Mesenteric fat pad (tissue), 1 donor: ENCODE results near the gene KNCN. TPM values are rescaled to one million over a fixed set of nuclear protein-coding genes. Genes with fewer than 3 reads are reported as not detected.

Experiments
- DNase-seq: peaks from one replicate; pipeline ENCODE4 v3.0.0-alpha.2; 2020; ENCODE audit warnings: low spot score
- total RNA-seq: library from RNA; stranded (reverse); fragmentation: NEBNext Ultra II Directional; extraction: Animal tissue kit (Norgen Biotek cat#: 25700); gene quantifications from one replicate; pipeline ENCODE4 v1.2.1, GENCODE V29; 2021
- donor health status: DM: yes; HTN: yes; CAD: no.

KNCN gene
- total RNA-seq, 1 donor from 2014 or later: not detected

DNA sequence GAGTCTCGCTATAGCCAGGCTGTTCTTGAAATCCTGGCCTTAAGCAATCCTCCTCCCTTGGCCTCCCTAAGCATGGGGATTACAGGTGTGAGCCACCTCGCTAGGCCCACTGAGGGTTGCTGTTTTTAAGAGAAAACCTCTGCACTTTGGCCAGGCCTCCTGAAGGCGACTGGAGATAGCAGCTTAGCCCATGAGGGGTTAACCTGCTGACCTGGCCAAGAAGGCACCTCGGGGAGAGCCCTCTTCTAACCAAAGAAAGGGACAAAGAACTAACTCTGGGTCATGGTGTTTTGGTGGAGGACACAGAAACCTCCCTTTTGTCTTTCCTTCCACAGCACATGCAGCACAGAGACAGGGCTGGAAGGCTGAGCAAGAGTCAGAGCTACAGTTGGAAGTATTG, 17.7 kb upstream of the KNCN start:
- DNase-seq: no peak

DNA sequence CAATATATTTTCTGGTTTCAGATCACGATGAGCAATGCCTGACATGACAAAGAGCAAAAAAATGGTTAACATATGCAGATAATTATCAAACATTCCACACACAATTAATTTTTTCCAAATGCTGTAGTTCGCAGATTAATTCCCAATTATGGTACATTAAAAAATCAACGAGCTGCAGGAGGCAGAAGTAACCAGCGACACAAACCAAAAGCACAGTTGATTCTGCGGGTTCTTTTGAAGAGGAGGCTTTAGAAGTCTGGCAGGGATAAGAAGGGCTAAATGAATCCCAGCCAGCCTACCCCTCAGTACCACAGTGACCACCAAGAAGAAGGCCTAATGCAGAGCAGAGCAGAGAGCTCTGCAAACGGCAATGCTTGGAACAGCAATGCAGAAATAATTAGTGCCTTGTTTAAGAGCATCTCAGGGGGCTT, 17.0 kb upstream of the KNCN start:
- no peak for DNase-seq

DNA sequence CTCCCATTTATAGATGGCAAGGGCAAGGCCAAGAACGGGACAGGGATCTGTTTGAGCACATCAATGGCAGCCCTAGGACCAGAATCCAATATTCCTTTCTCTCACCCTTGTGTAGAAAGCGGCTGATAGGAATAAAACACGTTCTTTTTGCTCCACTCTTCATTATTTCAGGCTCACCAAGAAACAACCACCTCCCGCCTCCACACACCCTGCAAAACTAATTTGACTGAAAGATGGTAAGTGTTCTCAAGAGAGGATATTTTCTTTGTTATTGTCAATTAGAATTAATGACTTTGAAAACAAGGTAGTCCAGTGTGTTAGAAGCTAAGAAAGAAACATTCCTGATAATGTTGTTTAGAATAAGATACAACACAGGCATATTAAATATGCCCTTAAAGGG, 11.9 kb upstream of the KNCN start:
- no peak for DNase-seq

DNA sequence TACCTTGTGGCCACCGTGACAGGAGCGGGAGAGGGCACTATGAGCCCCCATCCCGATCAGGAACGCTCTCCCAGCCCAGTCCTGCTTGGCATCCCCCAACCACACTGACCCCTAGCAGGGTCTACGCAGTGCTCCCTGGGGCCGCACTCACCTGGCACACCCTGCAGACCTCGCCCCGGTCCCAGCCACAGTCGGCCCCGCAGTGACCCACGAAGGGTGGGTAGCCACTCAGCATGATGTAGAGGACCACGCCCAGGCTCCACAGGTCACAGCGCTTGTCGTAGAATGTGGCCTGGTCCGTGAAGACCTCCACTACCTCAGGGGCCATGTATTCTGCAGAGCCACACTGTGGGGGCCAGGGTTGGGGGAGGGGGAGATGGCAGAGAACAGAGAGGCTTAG, 11.1 kb upstream of the KNCN start:
- DNase-seq: no peak

DNA sequence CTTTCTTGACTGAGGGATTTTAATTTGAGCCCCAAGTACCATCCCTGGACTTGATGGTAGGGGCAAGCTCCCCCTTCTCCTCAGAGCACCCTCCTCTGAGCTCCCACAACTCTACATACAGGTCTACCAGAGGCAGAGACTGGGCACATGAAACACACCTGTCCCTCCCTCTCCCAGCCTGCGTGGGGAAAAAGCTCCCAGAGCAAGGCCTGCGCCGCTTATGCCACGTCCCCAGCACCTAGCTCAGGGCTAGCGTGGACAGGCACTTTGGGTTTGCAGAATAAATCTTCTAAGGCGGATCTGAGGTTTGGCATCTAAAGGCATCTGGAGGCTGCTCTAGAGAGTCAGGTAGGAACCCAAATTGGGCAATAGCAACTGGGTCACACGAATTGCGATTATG, 7.5 kb upstream of the KNCN start:
- no peak for DNase-seq

DNA sequence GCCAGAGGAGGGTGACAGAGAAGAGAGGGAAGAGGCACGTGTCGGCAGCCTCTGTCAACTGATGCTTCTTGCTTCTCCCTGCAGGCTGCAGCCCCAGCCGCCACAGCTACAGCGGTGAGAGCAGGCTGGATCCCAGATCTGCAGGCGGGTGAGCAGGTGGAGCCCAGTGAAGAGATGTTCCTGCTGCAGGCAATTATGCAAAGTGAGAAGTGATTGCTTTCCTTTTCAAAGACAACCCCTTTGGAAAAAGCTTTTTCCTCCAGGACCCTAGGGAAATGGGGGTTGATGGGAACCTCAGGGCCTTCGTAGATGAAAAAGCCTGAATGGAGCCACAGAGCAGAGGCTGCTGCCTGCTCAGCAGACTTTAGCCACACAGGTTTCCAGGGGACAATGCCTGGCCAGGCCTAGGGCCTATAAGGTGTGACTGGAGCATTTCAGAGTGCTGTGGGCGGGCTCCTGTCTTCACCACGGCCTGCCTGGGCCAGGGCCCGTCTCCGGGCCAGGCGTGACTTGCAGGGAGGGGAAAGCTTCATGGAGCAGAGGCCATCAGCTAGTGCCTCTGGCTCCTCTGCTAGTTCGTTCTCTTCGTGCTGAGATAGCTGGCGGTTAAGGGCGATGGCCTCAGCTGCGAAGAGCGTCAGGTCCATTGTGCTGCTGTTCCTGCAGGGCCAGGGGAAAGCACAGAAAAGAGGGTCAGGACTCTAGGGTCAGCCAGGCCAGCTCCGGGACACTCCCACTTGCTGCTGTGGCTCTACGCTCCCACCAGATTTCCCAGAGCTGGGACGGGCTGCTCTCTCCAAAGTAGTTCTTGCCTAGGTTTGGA, 6.9 kb upstream of the KNCN start:
- DNase-seq: no peak

DNA sequence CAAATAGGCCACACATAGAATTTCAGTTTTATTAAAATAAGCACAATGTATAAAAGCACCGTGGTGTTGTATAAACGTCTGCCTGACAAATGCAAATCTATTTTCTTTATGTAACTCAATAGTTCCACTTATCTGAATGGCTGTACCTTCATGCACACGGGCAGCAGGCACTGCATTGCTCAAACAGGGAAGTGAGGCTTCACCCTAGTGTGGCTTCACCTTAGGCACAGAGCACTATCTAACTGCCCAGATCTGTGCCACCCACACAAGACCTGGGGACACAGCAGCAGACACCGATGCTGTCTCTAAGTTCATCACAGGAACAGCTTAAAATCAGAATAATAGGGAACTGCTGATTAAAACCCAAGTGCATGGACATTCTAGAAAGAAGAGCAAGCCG, 6.0 kb upstream of the KNCN start:
- DNase-seq: no peak

DNA sequence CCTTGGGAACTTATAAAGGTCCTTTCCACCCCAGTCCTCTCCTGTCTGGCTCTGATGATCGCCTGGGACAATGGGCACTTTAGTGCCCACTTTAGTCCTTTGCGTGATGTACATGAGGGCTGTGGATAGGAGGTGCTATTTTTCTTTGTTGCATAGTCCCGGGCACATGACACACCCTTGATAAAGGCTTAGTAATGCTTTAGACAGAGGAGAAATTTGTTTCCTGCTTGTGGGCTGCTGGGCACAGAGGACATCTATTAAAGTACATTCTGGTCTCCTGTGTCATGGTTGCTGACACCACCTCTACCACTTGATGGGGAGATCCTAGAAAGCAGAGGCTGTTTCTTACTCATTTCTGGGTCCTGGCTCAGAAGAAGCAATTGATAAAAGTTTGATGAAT, 5.4 kb upstream of the KNCN start:
- DNase-seq: no peak

DNA sequence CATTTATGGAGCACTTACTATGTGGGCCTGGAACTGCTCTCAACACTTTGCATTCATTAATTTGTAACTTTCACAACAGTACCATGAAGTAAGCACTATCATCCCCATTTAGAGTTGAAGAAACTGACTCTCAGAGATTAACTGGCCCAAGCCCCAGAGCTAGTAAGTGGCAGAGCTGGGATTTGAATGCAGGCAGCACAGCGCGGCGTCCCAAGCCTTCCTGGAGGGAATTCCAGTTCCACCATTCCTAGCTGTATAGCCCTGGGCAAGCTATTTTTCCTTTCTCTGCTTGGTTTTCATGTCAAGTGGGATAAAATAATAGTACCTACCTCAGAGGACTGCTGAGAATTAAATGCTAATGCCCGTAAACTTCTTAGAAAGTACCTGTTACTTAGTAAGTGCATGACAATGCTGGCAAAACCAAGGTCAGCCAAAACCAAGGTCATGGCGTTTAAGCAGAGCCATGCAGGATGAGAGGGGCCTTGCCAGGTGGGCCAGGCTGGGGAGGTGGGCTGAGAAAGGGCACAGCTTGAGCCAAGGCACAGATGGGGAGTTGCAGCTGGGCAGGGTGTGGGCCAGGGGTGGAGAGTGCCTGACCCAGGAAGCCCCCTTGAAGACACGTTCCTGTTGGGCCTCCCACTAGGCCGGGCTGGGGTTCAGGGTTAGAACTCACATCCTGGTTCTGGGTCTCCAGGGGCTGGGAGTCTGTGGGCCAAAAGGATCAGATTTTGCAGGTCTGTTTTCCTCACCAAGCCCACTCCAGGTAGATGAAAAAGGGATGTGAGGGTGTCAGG, 4.6 kb upstream of the KNCN start:
- DNase-seq: no peak

DNA sequence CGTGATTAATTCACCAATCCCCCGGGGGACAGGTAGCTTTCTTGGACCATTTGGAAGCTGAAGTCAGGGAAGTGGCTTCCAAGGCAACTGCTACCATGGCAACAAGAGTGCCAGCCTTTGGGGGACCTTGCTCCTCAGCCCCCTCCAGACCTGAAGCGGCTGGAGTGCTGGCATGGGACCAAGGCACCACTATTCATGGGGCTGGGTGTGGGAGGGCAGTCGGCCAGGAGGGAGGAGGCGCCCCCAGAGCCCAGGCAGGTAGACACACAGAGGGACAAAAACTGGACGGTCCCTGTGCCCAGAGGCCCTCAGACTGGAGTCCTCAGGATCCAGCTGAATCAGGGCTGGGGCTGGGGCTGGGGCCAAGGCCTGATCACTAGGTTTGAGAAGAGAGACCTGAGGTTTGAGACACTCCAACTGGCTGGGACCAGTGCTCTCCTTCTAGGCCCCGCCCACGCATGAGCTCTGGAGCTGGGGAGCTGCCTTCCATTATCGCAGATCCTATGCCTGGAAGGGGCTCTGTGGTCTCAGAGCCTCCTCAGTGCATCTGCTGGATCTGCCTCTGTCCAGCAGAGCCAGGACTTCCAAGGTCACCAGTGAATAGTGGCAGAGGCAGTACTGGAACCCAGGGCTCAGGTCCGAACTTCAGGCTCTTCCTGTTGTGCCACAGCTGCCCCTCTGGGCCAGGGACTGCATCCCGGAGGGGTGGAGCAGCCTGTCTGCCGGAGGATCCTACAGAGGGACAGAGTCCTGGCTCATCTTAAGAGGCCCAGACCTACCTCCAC, 3.3 kb upstream of the KNCN start:
- no peak for DNase-seq

DNA sequence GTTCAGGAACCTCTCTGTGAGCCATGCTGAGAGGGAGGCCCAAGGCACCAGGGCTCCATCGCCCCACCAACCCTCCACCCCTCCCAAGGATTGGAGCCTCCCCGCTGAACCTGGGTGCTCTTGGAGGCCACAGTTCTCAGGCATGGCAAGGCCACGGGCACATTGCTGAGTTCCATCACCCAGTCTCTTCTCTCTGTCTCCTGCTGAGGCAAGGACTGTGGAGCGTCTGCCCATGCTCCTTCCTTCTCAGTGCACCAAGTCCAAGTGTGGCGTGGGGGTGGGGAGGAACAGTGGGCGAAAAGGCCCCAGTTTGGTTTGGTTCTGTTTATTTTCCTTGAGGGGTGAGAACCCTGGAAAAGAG, 2.8 kb upstream of the KNCN start:
- no peak for DNase-seq

DNA sequence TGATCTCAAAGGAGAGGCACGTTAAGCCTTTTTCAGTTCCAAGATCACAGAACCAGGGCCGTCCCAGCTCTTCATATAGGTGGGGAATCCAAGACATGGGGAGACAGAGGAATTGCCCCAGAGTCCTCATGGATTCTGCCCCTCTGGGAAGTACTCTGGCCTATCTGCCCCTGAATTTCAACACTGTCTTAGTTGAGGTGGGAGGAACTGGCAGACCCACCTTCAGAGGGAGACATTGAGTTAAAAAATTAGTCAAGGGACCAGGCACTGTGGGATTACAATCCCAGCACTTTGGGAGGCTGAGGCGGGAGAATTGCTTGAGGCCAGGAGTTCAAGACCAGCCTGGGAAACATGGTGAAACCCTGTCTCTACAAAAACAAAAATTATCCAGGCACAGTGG, 2.1 kb upstream of the KNCN start:
- DNase-seq: no peak

DNA sequence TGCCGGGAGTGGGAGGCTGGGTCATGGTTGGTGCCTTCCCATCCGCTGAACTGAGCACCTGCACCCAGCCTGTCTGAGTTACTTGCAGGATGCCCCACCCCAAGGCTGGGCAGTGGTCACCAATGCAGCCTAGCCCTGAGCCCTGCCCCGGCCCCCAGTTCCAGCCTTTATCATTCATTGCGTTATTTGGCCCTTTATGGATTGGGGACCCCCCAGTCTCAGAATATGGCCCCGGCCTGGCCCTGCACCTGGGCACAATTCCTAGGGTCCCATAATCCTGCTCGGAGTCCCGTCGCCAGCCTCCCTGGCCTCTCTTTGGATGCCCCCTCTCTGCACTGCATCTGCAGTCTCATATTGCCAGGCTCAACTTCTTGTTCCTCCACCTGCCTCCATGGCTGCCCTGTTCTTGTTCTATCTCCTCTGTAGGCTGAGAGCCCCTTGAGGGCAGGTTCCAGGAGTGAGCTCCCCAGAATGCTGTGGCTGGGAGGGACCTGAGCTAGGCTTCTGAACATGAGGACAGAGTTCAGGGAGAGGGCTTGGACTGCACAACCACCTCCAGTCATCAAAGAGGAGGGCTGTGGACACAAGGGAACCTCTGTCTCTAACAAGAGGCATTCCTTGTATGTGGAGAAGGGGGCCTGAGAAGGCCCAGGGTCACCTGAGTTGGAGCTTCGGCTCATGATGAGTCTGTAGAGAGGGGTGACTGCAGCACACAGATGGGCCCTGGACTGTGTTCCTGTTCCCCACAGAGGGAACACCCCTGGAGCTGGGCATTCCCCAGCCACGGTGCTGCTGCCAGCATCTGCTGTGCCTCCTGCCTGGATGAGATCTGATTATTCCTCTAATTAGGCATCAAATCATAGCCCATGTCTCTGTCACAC, 1.1 kb upstream of the KNCN start:
- no peak for DNase-seq

DNA sequence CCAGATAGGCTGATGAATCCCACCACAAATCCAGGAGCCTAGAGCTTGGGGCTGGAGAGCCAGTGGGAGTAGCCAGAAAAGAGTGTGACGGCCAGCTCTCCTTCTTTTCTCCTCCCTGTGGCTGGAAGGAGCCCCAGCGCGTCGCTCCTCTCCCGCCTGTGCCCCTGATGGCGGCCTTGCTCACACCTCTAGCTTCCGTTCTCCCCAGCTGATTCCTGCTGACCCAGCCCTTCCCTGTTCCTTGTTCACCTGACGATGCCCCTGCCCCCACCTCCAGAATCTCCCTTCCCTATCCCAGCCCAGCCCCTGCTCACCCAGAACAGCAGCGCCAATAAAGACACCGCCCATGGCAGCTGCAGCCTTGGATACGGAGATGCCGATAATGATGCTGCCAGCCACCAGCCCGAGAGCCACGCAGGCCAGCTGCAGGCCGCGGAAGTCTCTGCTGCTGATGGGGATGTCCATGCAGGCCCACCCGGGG, 656 bp downstream of the KNCN start:
- DNase-seq: no peak

DNA sequence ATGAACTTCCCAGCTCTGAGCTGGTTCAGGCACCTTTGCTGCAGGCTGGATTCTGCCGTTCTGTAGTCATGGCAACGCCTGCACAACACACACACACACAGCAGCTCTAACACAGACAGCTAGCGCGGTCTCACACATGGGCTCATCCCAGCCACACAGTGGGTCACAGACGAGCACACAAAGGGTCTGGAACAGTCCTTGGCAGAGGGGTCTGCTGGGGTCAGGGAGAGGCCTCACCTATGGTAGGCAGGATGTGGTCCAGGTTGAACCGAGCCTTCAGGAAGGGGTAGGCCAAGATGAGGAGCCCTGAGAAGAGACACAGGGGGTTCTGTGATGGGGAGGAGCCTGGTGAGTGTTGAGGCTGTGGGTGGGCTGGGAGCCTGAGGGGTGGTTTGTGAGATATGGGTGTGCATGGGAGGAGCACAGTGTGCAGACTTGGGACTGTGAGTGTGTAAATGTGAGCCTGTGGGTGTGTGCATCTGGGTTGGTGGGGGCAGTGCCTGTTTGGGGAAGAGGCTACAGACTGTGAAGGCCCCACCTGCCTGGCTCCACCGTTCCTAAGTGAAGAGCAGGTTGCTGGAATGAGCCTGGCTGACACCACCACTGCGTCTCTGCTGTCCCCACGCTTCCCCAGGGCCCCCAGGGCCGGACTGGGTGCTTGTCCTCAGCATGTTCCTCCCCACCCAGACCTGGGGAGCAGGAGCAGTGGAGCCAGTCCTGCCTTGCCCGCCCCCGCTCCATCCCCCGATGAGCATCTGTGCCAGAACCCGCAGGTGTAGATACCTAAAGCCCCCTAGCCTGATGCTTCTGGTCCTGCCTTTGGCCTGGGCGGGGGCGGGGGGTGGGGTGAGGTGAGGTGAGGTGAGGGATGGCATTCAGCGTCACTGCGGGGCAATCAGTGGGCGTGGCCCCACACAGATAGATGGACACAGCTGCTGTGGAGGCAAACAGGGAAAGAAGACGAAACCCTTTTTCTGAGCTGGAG, 1.5 kb downstream of the KNCN start:
- no peak for DNase-seq

DNA sequence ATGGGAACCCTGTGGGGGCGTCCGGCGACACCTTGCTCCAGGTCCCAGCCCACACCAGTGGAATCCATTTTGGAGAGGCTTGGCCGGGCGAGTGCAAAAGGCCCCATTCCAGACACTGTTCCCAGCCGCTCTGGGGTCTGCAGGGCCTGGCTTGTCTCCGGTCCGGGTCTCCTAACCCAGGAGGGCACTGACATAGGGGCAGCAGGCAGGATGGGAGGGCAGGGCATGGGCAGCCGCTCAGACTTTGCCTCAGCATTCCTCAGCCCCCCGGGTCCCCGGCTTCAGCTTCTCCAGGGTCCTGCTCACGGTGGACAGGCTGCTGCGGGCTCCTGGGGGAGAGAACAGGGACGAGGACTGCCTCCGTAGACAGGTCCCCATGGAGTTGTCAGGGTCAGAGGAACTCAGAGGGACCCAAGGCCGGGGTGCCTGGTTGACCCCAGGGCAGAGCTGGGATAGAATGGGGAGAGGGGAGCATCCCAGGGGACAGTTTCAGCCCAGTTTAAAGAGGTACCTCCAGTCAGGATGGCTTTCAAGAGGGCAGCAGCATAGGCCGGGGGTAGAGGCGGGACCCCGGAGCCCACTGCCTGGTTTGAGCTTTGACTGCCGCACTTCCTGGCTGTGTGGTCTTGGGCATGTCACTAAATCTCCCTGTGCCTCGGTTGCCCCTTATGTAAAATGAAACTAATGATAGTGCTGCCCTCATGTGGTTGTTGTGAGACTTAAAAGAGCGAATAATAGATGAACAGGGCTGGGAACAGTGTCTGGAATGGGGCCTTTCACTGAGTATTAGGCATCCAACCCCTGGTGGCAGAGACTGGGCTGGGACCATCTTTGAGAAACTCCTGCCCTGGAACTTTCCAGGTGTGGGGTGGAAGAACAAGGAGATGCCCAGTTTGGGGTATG, 3.7 kb downstream of the KNCN start:
- DNase-seq: no peak

DNA sequence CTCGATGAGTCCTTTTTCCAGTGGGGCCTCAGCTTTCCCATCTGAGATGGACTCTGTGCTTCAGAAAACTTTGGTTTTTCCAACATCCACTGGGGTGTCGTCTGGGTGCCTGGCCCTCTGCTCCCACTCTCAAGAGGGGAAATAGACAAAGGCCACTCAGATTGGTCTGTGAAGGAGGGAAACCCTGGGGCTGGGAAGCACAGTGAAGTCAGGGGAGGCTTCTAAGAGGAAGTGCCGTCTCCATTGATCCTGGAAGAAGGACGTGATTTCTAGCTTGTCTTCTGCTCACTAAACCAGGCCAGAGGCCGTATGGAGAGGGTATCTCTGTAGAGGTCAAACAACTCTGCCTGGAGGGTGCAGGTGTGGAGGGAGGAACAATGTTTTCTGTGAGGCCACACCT, 5.2 kb downstream of the KNCN start:
- no peak for DNase-seq

DNA sequence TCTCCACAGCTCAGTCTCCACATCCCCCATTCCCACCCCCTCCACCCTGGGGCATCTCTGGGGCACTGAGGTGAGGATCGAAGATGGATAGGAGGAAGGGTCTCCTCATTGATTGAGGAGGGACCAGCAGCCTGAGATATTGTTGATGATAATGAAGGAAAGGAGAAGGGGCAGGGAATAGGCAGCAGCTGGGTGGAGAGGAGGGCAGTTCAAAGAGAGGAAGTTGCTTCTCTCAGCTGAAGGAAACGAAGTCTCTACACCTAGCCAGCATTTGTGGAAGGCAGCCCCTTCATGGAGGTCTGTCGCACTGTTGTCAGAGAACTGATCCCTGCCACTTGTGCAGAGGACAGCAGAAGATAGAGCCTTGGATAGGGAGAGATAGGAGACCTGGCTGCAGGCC, 5.7 kb downstream of the KNCN start:
- no peak for DNase-seq
